Lung (tissue), 12 donors: Measurements from ENCODE around the gene SSRP1. TPM values are rescaled to one million over a fixed set of nuclear protein-coding genes. Genes with fewer than 3 reads are reported as not detected.

Experiments
- ATAC-seq: fragments of 200-7000 bp; cut with Tn5 transposase; one replicate; pipeline ENCODE4 v1.9.1; 2020; ENCODE audit warnings: moderate number of reproducible peaks; ENCODE audit not compliant: insufficient read depth, low FRiP score
- DNase-seq, 3 donors: peaks; one replicate each; pipeline ENCODE4 v3.0.0-alpha.2; 2013 to 2017
- H3K27ac ChIP-seq, 2 donors: one replicate each; pipeline ENCODE4 v1.5.1; 2013; ENCODE audit warnings: mild to moderate bottlenecking in 2 of 2, moderate library complexity in 2 of 2, control low read depth in 1 of 2, inconsistent platforms in 1 of 2, low read depth in 1 of 2, low read length in 1 of 2
- H3K27me3 ChIP-seq, 3 donors: one replicate each; pipeline ENCODE4 v1.5.1; 2013; ENCODE audit warnings: low read length in 2 of 3; ENCODE audit not compliant: control insufficient read depth in 3 of 3, insufficient read depth in 3 of 3
- H3K36me3 ChIP-seq, 4 donors: one replicate each; pipeline ENCODE4 v1.5.1; 2013; ENCODE audit warnings: low read length in 4 of 4, mild to moderate bottlenecking in 1 of 4, moderate library complexity in 1 of 4; ENCODE audit not compliant: control insufficient read depth in 4 of 4, insufficient read depth in 4 of 4
- H3K4me1 ChIP-seq, 5 donors: one replicate each; pipeline ENCODE4 v1.5.1; 2013; ENCODE audit warnings: low read length in 5 of 5, mild to moderate bottlenecking in 2 of 5, moderate library complexity in 1 of 5; ENCODE audit not compliant: control insufficient read depth in 5 of 5, insufficient read depth in 5 of 5
- H3K4me3 ChIP-seq: one replicate; pipeline ENCODE4 v1.5.1; 2013; ENCODE audit warnings: mild to moderate bottlenecking, control low read depth, moderate library complexity
- H3K9ac ChIP-seq, 2 donors: one replicate each; pipeline ENCODE4 v1.5.1; 2013; ENCODE audit warnings: low read length in 2 of 2, control low read depth in 1 of 2; ENCODE audit not compliant: insufficient read depth in 1 of 2
- H3K9me3 ChIP-seq, 4 donors: one replicate each; pipeline ENCODE4 v1.5.1; 2013; ENCODE audit warnings: low read length in 3 of 4, mild to moderate bottlenecking in 1 of 4, moderate library complexity in 1 of 4; ENCODE audit not compliant: control insufficient read depth in 4 of 4, insufficient read depth in 3 of 4
- WGBS, 2 donors: extraction: QIAGEN DNeasy Blood & Tissue Kit; methylation state at CpG; one replicate each; pipeline ENCODE4 v1.1.7; 2013; 5-methylcytosine and 5-hydroxymethylcytosine counted together
- polyA plus RNA-seq, 2 donors: library from polyadenylated mRNA; stranded (reverse); fragments of 200-250 nt; gene quantifications; one replicate each; pipeline ENCODE4 v1.2.1, GENCODE V29; 2013
- total RNA-seq, 2 donors: library from RNA; depleted of rRNA in 1 of 2; stranded (reverse); fragments of >200 nt in 1 of 2; gene quantifications; one replicate each; pipeline ENCODE4 v1.2.1, GENCODE V29; 2014 to 2021
- TF ChIP-seq, protein P1 (sequence below): IDR thresholded peaks from 2 replicates; pipeline ENCODE4 v1.5.1; 2012; ENCODE audit warnings: mild to moderate bottlenecking; ENCODE audit errors: control extremely low read depth, extremely low read depth
- donor health status: control.
- donor health status: control.
- donor health status: Bipolar disorder and iron deficiency.
- donor health status: healthy.
- donor health status: DM: yes; HTN: yes; CAD: no.

The SSRP1 gene
- total and polyA plus RNA-seq, 4 donors: 37.1 to 76.9 (median 64.6) TPM

DNA sequence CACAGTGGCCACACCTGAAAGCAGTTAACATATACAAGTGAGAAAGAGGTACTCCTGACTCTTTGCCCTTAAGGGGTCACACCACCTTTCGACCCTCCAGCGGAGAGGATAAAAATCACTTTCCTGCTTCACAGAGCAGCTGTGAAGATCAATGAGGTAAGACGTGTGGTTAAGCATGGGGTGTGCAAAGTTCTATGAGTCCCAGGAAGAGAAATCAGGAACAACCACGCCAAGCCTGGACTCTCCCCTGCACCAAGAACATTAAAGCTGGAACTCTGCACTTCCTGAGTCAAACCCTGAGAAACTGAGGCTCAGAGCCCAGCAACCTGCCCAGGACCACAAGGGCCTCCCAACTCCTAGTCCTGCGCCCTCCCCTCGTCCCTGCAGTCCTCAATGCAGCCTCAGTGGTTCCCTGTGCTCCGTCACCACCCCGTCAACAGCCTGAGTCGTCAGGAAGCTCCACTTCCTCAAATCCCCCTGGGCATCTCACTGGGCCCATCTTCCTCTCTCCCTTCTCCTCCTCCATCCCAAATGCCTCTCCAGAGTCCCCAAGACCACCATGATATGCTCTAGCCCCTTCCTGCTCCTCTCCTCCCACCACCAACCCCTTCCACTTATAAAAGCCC lies 28.6 kb downstream of the SSRP1 start:
- WGBS, 2 donors: 37 to 61% methylated on average over 9 of the region's 9 CpGs
- Histone ChIP-seq H3K9me3 (no peaks in the 10 kb centered on the region), H3K27me3 (no peaks in the 10 kb centered on the region), H3K4me1 (peaks cover 3 to 35% (median 20%) of the 10 kb centered on the region in 5 donors), H3K9ac (no peak overlapping the region), H3K4me3 (no peak overlapping the region), H3K27ac (peak overlapping the region in 1 of 2 donors; percentile 1), H3K36me3 (peaks cover 1 to 39% (median 32%) of the 10 kb centered on the region in 4 donors)
- no peak for DNase-seq
- TF ChIP-seq, protein P1, sequence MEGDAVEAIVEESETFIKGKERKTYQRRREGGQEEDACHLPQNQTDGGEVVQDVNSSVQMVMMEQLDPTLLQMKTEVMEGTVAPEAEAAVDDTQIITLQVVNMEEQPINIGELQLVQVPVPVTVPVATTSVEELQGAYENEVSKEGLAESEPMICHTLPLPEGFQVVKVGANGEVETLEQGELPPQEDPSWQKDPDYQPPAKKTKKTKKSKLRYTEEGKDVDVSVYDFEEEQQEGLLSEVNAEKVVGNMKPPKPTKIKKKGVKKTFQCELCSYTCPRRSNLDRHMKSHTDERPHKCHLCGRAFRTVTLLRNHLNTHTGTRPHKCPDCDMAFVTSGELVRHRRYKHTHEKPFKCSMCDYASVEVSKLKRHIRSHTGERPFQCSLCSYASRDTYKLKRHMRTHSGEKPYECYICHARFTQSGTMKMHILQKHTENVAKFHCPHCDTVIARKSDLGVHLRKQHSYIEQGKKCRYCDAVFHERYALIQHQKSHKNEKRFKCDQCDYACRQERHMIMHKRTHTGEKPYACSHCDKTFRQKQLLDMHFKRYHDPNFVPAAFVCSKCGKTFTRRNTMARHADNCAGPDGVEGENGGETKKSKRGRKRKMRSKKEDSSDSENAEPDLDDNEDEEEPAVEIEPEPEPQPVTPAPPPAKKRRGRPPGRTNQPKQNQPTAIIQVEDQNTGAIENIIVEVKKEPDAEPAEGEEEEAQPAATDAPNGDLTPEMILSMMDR: no peak
- no peak for ATAC-seq

DNA sequence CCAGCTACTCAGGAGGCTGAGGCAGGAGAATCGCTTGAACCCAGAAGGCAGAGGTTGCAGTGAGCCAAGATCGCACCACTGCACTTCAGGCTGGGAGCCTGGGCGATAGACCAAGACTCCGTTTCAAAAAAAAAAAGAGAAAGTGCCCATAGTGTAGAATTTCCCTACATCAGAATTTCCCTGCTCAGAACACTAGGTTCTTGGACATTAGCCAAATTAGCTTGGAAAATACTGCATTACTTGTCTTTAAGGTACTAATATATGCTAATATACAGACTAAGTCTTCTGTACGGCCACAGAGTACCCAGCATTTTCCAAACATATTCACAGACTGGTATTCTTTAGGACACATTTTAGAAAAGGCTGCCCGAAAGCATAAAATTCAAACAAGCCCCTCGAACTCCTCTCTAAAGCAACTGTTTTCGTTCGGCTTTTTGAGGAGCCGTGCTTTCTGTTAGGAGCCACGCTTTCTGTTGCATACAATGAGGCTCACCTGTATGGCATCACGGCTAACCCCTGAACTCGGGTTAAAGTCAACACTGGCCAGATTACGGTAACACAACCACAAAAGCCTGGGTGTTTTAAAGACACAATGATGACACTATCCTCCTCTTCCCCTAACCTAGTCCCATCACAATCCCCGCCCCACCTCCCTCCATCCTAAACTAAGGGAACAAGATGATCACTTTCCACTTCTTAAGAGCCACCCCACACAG lies 29.4 kb downstream of the SSRP1 start:
- TF ChIP-seq, protein P1: no peak
- no peak for ATAC-seq
- Histone ChIP-seq H3K9me3 (peaks cover 0 to 1% (median 0%) of the 10 kb centered on the region in 4 donors), H3K27ac (no peak overlapping the region), H3K36me3 (peaks cover 5 to 46% (median 40%) of the 10 kb centered on the region in 4 donors), H3K27me3 (no peaks in the 10 kb centered on the region), H3K9ac (no peak overlapping the region), H3K4me3 (no peak overlapping the region), H3K4me1 (peaks cover 0 to 31% (median 15%) of the 10 kb centered on the region in 5 donors)
- 79 to 86% methylated on average over 15 of the region's 15 CpGs for WGBS, 2 donors
- DNase-seq: peak in 2 of 3 donors; percentile 41 to 58

DNA sequence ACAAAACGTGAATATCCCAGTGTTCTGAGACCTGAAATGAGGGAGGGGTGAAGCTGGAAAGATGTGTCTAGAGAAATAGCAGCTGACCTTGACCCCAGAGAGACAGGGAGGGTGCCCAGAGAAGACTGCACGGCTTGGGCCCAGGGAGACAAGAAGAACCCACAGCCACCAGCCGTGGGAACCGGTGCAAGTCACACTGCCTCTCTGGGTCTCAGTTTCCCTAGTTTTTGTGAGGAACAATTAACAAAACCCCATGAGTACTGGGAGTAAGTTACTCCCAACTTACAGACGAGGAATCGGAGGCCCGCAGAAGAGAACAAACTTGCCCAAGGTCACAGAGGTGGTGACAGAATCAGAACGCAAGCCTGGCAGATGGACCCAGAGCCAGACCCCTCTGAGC lies 30.2 kb downstream of the SSRP1 start:
- DNase-seq: no peak
- WGBS, 2 donors: 90 to 93% methylated on average over 8 of the region's 8 CpGs
- Histone ChIP-seq H3K9me3 (peaks cover 0 to 3% (median under 1%) of the 10 kb centered on the region in 4 donors), H3K4me3 (no peak overlapping the region), H3K27me3 (no peaks in the 10 kb centered on the region), H3K9ac (no peak overlapping the region), H3K36me3 (peaks cover 5 to 54% (median 47%) of the 10 kb centered on the region in 4 donors), H3K27ac (no peak overlapping the region), H3K4me1 (peaks cover 0 to 31% (median 8%) of the 10 kb centered on the region in 5 donors)
- TF ChIP-seq, protein P1: no peak
- ATAC-seq: no peak
